IPS DF 6.9 (cell line): ENCODE measurements around the gene ANKRD33B.

Source experiments
- DNase-seq: peaks from one replicate; pipeline ENCODE4 v3.0.0-alpha.2; 2013; ENCODE audit warnings: low read depth, low spot score
- H3K27ac ChIP-seq: one replicate; pipeline ENCODE4 v1.5.1; 2013; ENCODE audit warnings: low read length, control low read depth
- H3K27me3 ChIP-seq: 2 replicates; pipeline ENCODE4 v1.6.1; 2013; ENCODE audit warnings: mild to moderate bottlenecking, low read length; ENCODE audit not compliant: control insufficient read depth, insufficient read depth
- H3K36me3 ChIP-seq: 2 replicates; pipeline ENCODE4 v1.6.1; 2013; ENCODE audit warnings: low read length; ENCODE audit not compliant: control insufficient read depth, insufficient read depth
- H3K4me1 ChIP-seq: 2 replicates; pipeline ENCODE4 v1.6.1; 2013; ENCODE audit warnings: low read length; ENCODE audit not compliant: control insufficient read depth, insufficient read depth
- H3K4me3 ChIP-seq: 2 replicates; pipeline ENCODE4 v1.5.1; 2013; ENCODE audit warnings: mild to moderate bottlenecking, low read length
- H3K9me3 ChIP-seq: 2 replicates; pipeline ENCODE4 v1.6.1; 2013; ENCODE audit warnings: low read length, inconsistent platforms; ENCODE audit not compliant: control insufficient read depth, insufficient read depth
- WGBS: extraction: QIAGEN DNeasy Blood & Tissue Kit; methylation state at CpG from one replicate; pipeline ENCODE4 v1.1.7; 2013; ENCODE audit warnings: mixed read lengths, missing lambda C conversion rate; ENCODE audit not compliant: insufficient read length, insufficient coverage; 5-methylcytosine and 5-hydroxymethylcytosine counted together

ANKRD33B gene

GRCh38 chr5:10676946-10677345, 113.1 kb downstream of the ANKRD33B start:
- Histone ChIP-seq H3K9me3 (no peaks in the 10 kb centered on the region), H3K4me3 (no peak overlapping the region), H3K36me3 (0 out of 2 replicates have a peak, but pooled peaks cover 3% of the 10 kb centered on the region), H3K27ac (no peak overlapping the region), H3K4me1 (no peaks in the 10 kb centered on the region), H3K27me3 (no peaks in the 10 kb centered on the region)
- no peak for DNase-seq
- WGBS: no CpG with 5 or more reads among the region's 1 CpG

- Histone ChIP-seq H3K4me3 (no peak overlapping the region), H3K27ac (no peak overlapping the region), H3K27me3 (no peaks in the 10 kb centered on the region), H3K9me3 (no peaks in the 10 kb centered on the region), H3K4me1 (no peaks in the 10 kb centered on the region), H3K36me3 (0 out of 2 replicates have a peak, but pooled peaks cover 3% of the 10 kb centered on the region)
- no peak for DNase-seq
- no CpG with 5 or more reads among the region's 7 CpGs for WGBS
Measured at GRCh38 chr5:10677533-10677932, 113.7 kb downstream of the ANKRD33B start.

GRCh38 chr5:10678244-10678643, 114.4 kb downstream of the ANKRD33B start:
- Histone ChIP-seq H3K9me3 (no peaks in the 10 kb centered on the region), H3K27me3 (no peaks in the 10 kb centered on the region), H3K36me3 (0 out of 2 replicates have a peak, but pooled peaks cover 3% of the 10 kb centered on the region), H3K27ac (no peak overlapping the region), H3K4me1 (no peaks in the 10 kb centered on the region), H3K4me3 (no peak overlapping the region)
- no peak for DNase-seq
- no CpG with 5 or more reads among the region's 2 CpGs for WGBS

GRCh38 chr5:10679336-10679988, 115.6 kb downstream of the ANKRD33B start:
- Histone ChIP-seq H3K27ac (no peak overlapping the region), H3K4me1 (no peaks in the 10 kb centered on the region), H3K4me3 (no peak overlapping the region), H3K36me3 (0 out of 2 replicates have a peak, but pooled peaks cover 3% of the 10 kb centered on the region), H3K27me3 (no peaks in the 10 kb centered on the region), H3K9me3 (no peaks in the 10 kb centered on the region)
- no CpG with 5 or more reads among the region's 15 CpGs for WGBS
- no peak for DNase-seq

- no peaks in the 10 kb centered on the region for H3K4me1 ChIP-seq
- no peaks in the 10 kb centered on the region for H3K9me3 ChIP-seq
- 0 out of 2 replicates have a peak, but pooled peaks cover 3% of the 10 kb centered on the region for H3K36me3 ChIP-seq
- WGBS: no CpG with 5 or more reads among the region's 17 CpGs
- no peak overlapping the region for H3K27ac ChIP-seq
- no peaks in the 10 kb centered on the region for H3K27me3 ChIP-seq
- DNase-seq: no peak
- H3K4me3 ChIP-seq: no peak overlapping the region
Measured at GRCh38 chr5:10680876-10681481, 117.1 kb downstream of the ANKRD33B start.

- Histone ChIP-seq H3K36me3 (0 out of 2 replicates have a peak, but pooled peaks cover 3% of the 10 kb centered on the region), H3K9me3 (no peaks in the 10 kb centered on the region), H3K4me3 (no peak overlapping the region), H3K4me1 (no peaks in the 10 kb centered on the region), H3K27me3 (no peaks in the 10 kb centered on the region), H3K27ac (no peak overlapping the region)
- WGBS: no CpG with 5 or more reads among the region's 22 CpGs
- no peak for DNase-seq
Measured at GRCh38 chr5:10681731-10682679, 118.1 kb downstream of the ANKRD33B start.

- WGBS: no CpG with 5 or more reads among the region's 16 CpGs
- H3K27me3 ChIP-seq: no peaks in the 10 kb centered on the region
Measured at GRCh38 chr5:10682801-10683525, 119.1 kb downstream of the ANKRD33B start.

GRCh38 chr5:10684303-10685086, 120.6 kb downstream of the ANKRD33B start:
- Histone ChIP-seq H3K27me3 (no peaks in the 10 kb centered on the region), H3K4me3 (no peak overlapping the region), H3K27ac (no peak overlapping the region), H3K36me3 (0 out of 2 replicates have a peak, but pooled peaks cover 3% of the 10 kb centered on the region), H3K9me3 (no peaks in the 10 kb centered on the region), H3K4me1 (no peaks in the 10 kb centered on the region; the same call in 1 of the 2 replicates)
- WGBS: no CpG with 5 or more reads among the region's 11 CpGs
- no peak for DNase-seq

More at GRCh38 chr5:10682801-10683525, 119.1 kb downstream of the ANKRD33B start:
- Histone ChIP-seq H3K4me1 (no peaks in the 10 kb centered on the region), H3K36me3 (0 out of 2 replicates have a peak, but pooled peaks cover 3% of the 10 kb centered on the region), H3K27ac (no peak overlapping the region), H3K4me3 (no peak overlapping the region), H3K9me3 (no peaks in the 10 kb centered on the region)
- DNase-seq: no peak

GRCh38 chr5:10685115-10685521, 121.2 kb downstream of the ANKRD33B start:
- no CpG with 5 or more reads among the region's 6 CpGs for WGBS
- no peak for DNase-seq
- no peak overlapping the region for H3K27ac ChIP-seq

More at GRCh38 chr5:10685115-10685521, 121.2 kb downstream of the ANKRD33B start:
- Histone ChIP-seq H3K4me3 (no peak overlapping the region), H3K27me3 (no peaks in the 10 kb centered on the region), H3K4me1 (peaks cover 2% of the 10 kb centered on the region; the same call in 1 of the 2 replicates), H3K9me3 (no peaks in the 10 kb centered on the region), H3K36me3 (0 out of 2 replicates have a peak, but pooled peaks cover 3% of the 10 kb centered on the region)
